Endothelial cell of umbilical vein (primary cell): ENCODE results near the gene KIAA2012.

Experiments used
- EZH2 ChIP-seq: IDR thresholded peaks from 2 replicates; pipeline ENCODE4 v1.6.1; 2012; ENCODE audit warnings: borderline replicate concordance, low read depth, mild to moderate bottlenecking, moderate library complexity, low read length, inconsistent platforms; ENCODE audit not compliant: severe bottlenecking
- FOS ChIP-seq: IDR thresholded peaks from 2 replicates; pipeline ENCODE4 v1.6.1; 2011; ENCODE audit warnings: mild to moderate bottlenecking, low read length, moderate library complexity, borderline replicate concordance; ENCODE audit not compliant: insufficient read depth
- GATA2 ChIP-seq: IDR thresholded peaks from 2 replicates; pipeline ENCODE4 v1.7.0; 2011; ENCODE audit warnings: low read depth, mild to moderate bottlenecking, moderate library complexity, mixed read lengths, low read length; ENCODE audit not compliant: insufficient read length, insufficient read depth
- JUN ChIP-seq: IDR thresholded peaks from 2 replicates; pipeline ENCODE4 v1.6.1; 2011; ENCODE audit warnings: borderline replicate concordance, low read depth; ENCODE audit not compliant: insufficient read length, insufficient read depth
- MYC ChIP-seq: IDR thresholded peaks from one replicate; pipeline ENCODE4 v1.6.1; 2011; ENCODE audit warnings: mild to moderate bottlenecking, low read depth, low read length
- POLR2A ChIP-seq: IDR thresholded peaks from 2 replicates; pipeline ENCODE4 v1.6.1; 2012; ENCODE audit warnings: low read depth, mild to moderate bottlenecking, control low read depth, low read length
- POLR2AphosphoS5 ChIP-seq: IDR thresholded peaks from 2 replicates; pipeline ENCODE4 v1.6.1; 2012; ENCODE audit warnings: low read depth, mild to moderate bottlenecking, control low read depth, low read length, moderate library complexity; ENCODE audit not compliant: insufficient read depth
- TF ChIP-seq, protein P1 (sequence below), 2 donors: IDR thresholded peaks; 1 replicate in 1 of 2; 2 replicates in 1 of 2; pipeline ENCODE4 v1.5.1; 2011; ENCODE audit warnings: low read length in 2 of 2, mild to moderate bottlenecking in 2 of 2, moderate library complexity in 2 of 2, control low read depth in 1 of 2, inconsistent platforms in 1 of 2, low read depth in 1 of 2; ENCODE audit not compliant: insufficient read depth in 1 of 2; ENCODE audit errors: extremely low read depth in 1 of 2
- TF ChIP-seq, protein P2 (sequence below): IDR thresholded peaks from 2 replicates; pipeline ENCODE4 v1.6.1; 2011; ENCODE audit not compliant: insufficient read depth, insufficient read length

DNA sequence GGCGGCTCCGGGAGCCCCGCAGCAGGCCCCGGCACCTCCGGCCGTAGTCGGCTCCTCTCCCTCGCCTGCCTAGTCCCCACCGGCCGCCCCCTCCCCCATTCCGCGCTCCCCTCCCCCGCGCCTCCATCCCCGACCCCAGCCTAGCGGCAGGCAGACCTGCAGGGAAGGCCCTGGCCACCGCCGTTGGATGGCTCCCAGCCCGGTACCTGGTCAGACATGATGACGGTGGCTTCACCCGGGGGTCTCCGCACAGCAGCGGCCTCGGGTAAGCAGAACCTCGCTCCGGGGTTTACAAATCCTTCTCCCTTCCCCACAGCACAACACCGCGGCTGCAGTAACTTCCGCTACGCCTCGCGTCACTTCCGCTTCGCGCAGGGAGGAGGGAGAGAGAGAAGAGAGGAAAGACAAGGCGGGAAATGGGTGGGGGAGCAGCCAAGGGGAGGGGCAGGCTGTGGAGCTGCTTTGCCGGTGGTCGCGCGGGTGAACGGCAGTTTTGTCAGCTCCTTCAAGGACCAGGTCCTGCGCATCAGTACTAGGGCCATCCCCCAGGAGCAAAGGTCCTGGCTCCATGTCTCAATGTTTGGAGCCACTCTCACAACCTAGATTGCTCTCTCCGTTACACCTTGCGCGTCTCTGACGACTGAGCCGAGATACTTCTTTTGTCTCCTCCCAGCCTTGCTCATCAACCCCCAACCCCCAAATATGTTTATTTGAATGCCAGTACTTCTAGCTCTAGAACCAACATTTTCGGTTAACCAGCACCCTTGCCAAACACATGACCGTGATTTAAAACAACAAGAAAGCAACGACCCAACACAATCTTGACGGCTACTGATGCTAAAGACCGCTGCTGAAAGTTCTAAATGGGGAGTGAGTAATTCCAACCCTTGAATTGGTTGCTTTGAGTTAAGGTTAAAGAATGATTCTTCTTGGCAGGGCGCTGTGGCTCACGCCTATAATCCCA lies 165.5 kb downstream of the KIAA2012 start, which contains the start of gene SUMO1:
- TF ChIP-seq JUN (no peak), POLR2AphosphoS5 (peak; percentile 70), POLR2A (peak; percentile 73), EZH2 (no peak), GATA2 (no peak), MYC (no peak), FOS (no peak)
- TF ChIP-seq, protein P1, sequence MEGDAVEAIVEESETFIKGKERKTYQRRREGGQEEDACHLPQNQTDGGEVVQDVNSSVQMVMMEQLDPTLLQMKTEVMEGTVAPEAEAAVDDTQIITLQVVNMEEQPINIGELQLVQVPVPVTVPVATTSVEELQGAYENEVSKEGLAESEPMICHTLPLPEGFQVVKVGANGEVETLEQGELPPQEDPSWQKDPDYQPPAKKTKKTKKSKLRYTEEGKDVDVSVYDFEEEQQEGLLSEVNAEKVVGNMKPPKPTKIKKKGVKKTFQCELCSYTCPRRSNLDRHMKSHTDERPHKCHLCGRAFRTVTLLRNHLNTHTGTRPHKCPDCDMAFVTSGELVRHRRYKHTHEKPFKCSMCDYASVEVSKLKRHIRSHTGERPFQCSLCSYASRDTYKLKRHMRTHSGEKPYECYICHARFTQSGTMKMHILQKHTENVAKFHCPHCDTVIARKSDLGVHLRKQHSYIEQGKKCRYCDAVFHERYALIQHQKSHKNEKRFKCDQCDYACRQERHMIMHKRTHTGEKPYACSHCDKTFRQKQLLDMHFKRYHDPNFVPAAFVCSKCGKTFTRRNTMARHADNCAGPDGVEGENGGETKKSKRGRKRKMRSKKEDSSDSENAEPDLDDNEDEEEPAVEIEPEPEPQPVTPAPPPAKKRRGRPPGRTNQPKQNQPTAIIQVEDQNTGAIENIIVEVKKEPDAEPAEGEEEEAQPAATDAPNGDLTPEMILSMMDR (IDR thresholded peaks at IDR 0.05; ENCODE audit: extremely low read depth in 1 of 2, insufficient read depth in 1 of 2, low read depth in 1 of 2, low read length in 2 of 2): no peak
- TF ChIP-seq, protein P2, sequence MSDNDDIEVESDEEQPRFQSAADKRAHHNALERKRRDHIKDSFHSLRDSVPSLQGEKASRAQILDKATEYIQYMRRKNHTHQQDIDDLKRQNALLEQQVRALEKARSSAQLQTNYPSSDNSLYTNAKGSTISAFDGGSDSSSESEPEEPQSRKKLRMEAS: no peak
